Loucy (cell line): Measurements from ENCODE around the gene CNIH4.

Experiments
- EZH2phosphoT487 ChIP-seq: fragments of 200-600 bp; IDR thresholded peaks from 2 replicates; pipeline ENCODE4 v1.6.1; 2018; ENCODE audit warnings: antibody characterized with exemption, mild to moderate bottlenecking, moderate library complexity, borderline replicate concordance
- TF ChIP-seq, protein P1 (sequence below): fragments of 200-600 bp; sonication (generic); conservative IDR thresholded peaks from 2 replicates; pipeline ENCODE4 v1.5.1; 2014; ENCODE audit warnings: mild to moderate bottlenecking, antibody characterized with exemption, low read length

DNA sequence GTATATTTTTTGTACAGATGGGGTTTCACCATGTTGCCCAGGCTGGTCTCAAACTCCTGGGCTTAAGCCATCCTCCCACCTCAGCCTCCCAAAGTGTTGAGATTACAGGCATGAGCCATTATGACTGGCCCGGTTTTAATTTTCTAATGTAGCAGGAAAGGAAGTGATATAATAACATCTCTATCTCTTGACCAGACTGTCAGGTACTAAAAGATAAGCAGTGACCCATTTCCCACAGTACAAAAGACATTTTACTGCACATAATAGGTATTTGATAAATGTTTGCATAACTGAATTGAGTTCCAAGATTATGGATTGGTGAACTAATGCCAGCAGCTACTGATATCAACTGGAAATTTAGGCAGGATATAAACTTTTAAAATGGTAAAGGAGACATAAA is 30.7 kb upstream of the CNIH4 start:
- TF ChIP-seq, protein P1, sequence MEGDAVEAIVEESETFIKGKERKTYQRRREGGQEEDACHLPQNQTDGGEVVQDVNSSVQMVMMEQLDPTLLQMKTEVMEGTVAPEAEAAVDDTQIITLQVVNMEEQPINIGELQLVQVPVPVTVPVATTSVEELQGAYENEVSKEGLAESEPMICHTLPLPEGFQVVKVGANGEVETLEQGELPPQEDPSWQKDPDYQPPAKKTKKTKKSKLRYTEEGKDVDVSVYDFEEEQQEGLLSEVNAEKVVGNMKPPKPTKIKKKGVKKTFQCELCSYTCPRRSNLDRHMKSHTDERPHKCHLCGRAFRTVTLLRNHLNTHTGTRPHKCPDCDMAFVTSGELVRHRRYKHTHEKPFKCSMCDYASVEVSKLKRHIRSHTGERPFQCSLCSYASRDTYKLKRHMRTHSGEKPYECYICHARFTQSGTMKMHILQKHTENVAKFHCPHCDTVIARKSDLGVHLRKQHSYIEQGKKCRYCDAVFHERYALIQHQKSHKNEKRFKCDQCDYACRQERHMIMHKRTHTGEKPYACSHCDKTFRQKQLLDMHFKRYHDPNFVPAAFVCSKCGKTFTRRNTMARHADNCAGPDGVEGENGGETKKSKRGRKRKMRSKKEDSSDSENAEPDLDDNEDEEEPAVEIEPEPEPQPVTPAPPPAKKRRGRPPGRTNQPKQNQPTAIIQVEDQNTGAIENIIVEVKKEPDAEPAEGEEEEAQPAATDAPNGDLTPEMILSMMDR = no peak
- no peak for TF ChIP-seq EZH2phosphoT487
